Ishikawa (cell line): Measurements from ENCODE around the gene TIMM23B.

ENCODE experiments used
- CEBPB ChIP-seq: IDR thresholded peaks from 2 replicates; pipeline ENCODE4 v1.6.1; 2012
- CREB1 ChIP-seq: IDR thresholded peaks from 2 replicates; pipeline ENCODE4 v1.6.1; 2012; ENCODE audit warnings: low read depth
- EGR1 ChIP-seq: IDR thresholded peaks from 2 replicates; pipeline ENCODE4 v1.6.1; 2012
- EP300 ChIP-seq: IDR thresholded peaks from 2 replicates; pipeline ENCODE4 v1.6.1; 2012; ENCODE audit warnings: borderline replicate concordance
- FOXM1 ChIP-seq: IDR thresholded peaks from 2 replicates; pipeline ENCODE4 v1.6.1; 2012; ENCODE audit warnings: low read depth, borderline replicate concordance
- NFIC ChIP-seq: IDR thresholded peaks from 2 replicates; pipeline ENCODE4 v1.6.1; 2012
- RAD21 ChIP-seq: IDR thresholded peaks from 2 replicates; pipeline ENCODE4 v1.6.1; 2012; ENCODE audit warnings: low read depth
- TAF1 ChIP-seq: IDR thresholded peaks from 2 replicates; pipeline ENCODE4 v1.6.1; 2012; ENCODE audit warnings: low read depth, mild to moderate bottlenecking
- TCF12 ChIP-seq: IDR thresholded peaks from 2 replicates; pipeline ENCODE4 v1.6.1; 2012; ENCODE audit warnings: low read depth
- TEAD4 ChIP-seq: IDR thresholded peaks from 2 replicates; pipeline ENCODE4 v1.6.1; 2012
- YY1 ChIP-seq: IDR thresholded peaks from 2 replicates; pipeline ENCODE4 v1.6.1; 2012; ENCODE audit warnings: low read depth
- ZBTB7A ChIP-seq: IDR thresholded peaks from 2 replicates; pipeline ENCODE4 v1.6.1; 2012; ENCODE audit warnings: low read depth
- TF ChIP-seq, protein P1 (sequence below): IDR thresholded peaks from 2 replicates; pipeline ENCODE4 v1.6.1; 2012; ENCODE audit warnings: low read depth, mild to moderate bottlenecking
- TF ChIP-seq, protein P2 (sequence below): IDR thresholded peaks from 2 replicates; pipeline ENCODE4 v1.6.1; 2012

DNA sequence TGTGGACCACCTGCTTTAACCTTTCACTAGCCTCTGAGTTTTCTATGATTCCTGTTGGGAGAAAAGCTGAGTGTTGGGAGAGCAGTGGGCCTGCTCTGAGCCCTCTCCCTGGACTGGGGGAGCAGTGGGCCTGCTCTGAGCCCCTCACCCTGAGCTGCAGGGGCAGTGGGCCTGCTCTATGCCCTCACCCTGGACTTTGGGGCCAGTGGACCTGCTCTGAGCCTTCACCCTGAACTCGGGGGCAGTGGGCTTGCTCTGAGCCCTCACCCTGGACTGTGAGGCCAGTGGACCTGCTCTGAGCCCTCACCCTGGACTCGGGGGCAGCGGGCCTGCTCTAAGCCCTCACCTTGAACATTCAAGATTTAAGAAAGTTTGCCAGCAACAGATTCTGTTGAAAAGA, 79.8 kb downstream of the TIMM23B start:
- TF ChIP-seq ZBTB7A, result no peak
- no peak for TF ChIP-seq EP300
- TF ChIP-seq CREB1, result no peak
- no peak for TF ChIP-seq RAD21
- no peak for TF ChIP-seq CEBPB
- no peak for TF ChIP-seq EGR1
- TF ChIP-seq NFIC, result no peak
- TF ChIP-seq FOXM1, result no peak
- TF ChIP-seq TEAD4, result no peak
- no peak for TF ChIP-seq YY1
- TF ChIP-seq, protein P1, sequence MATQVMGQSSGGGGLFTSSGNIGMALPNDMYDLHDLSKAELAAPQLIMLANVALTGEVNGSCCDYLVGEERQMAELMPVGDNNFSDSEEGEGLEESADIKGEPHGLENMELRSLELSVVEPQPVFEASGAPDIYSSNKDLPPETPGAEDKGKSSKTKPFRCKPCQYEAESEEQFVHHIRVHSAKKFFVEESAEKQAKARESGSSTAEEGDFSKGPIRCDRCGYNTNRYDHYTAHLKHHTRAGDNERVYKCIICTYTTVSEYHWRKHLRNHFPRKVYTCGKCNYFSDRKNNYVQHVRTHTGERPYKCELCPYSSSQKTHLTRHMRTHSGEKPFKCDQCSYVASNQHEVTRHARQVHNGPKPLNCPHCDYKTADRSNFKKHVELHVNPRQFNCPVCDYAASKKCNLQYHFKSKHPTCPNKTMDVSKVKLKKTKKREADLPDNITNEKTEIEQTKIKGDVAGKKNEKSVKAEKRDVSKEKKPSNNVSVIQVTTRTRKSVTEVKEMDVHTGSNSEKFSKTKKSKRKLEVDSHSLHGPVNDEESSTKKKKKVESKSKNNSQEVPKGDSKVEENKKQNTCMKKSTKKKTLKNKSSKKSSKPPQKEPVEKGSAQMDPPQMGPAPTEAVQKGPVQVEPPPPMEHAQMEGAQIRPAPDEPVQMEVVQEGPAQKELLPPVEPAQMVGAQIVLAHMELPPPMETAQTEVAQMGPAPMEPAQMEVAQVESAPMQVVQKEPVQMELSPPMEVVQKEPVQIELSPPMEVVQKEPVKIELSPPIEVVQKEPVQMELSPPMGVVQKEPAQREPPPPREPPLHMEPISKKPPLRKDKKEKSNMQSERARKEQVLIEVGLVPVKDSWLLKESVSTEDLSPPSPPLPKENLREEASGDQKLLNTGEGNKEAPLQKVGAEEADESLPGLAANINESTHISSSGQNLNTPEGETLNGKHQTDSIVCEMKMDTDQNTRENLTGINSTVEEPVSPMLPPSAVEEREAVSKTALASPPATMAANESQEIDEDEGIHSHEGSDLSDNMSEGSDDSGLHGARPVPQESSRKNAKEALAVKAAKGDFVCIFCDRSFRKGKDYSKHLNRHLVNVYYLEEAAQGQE, result no peak
- TF ChIP-seq TCF12, result no peak
- TF ChIP-seq TAF1, result no peak
- TF ChIP-seq, protein P2, sequence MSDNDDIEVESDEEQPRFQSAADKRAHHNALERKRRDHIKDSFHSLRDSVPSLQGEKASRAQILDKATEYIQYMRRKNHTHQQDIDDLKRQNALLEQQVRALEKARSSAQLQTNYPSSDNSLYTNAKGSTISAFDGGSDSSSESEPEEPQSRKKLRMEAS, result no peak
